GM10266 (cell line): ENCODE results near the gene KIF6.

ENCODE experiments used
- DNase-seq: peaks from one replicate; pipeline ENCODE4 v3.0.0; 2012; ENCODE audit errors: extremely low spot score
- CTCF ChIP-seq: IDR thresholded peaks from 2 replicates; pipeline ENCODE4 v1.5.1; 2012; ENCODE audit warnings: mild to moderate bottlenecking, low read depth; ENCODE audit not compliant: control insufficient read depth, insufficient read depth; ENCODE audit errors: missing control alignments

Gene KIF6

GRCh38 chr6:39553860-39554802 is 171.1 kb downstream of the KIF6 start:
- no peak for DNase-seq
- no peak for TF ChIP-seq CTCF

- no peak for DNase-seq
- TF ChIP-seq CTCF = no peak
Measured at GRCh38 chr6:39553029-39553428, 172.2 kb downstream of the KIF6 start.

- no peak for TF ChIP-seq CTCF
- DNase-seq = no peak
Measured at GRCh38 chr6:39550191-39550590, 175.0 kb downstream of the KIF6 start.

- no peak for DNase-seq
- no peak for TF ChIP-seq CTCF
Measured at GRCh38 chr6:39546731-39547130, 178.5 kb downstream of the KIF6 start.

- DNase-seq = no peak
- TF ChIP-seq CTCF = no peak
Measured at GRCh38 chr6:39543950-39544349, 181.3 kb downstream of the KIF6 start.

- DNase-seq = no peak
- no peak for TF ChIP-seq CTCF
Measured at GRCh38 chr6:39543095-39543494, 182.1 kb downstream of the KIF6 start.

- no peak for DNase-seq
- no peak for TF ChIP-seq CTCF
Measured at GRCh38 chr6:39540454-39540853, 184.8 kb downstream of the KIF6 start.
